ENCODE data around the gene APC. TPM values are rescaled to one million over a fixed set of nuclear protein-coding genes. Genes with fewer than 3 reads are reported as not detected.

APC gene
- total RNA-seq, 2 experiments from 2014 or later, result 21.8 to 22.8 TPM

DNA sequence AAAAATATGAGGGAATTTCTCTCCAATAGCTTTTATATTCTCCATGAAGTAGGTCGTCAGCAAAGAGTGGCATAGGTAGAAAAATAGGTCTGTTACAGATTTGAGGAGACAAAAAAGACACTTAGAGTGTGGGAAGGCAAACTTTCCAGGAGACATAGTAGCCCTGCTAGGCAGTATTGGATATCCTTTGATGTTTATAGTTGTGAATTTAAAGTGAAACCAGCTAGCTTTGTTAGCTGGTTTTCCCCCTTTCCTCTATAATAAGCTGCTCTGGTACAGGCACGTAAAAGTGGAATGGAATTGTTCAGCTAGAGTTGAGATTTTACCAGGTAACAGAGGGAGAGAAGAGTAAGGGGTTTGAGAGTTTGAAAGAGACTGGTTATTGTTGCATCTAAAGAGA is 17.1 kb upstream of the APC start:
- no peak overlapping the region for H3K4me3 Mint-ChIP-seq
- H3K4me1 Mint-ChIP-seq (ENCODE audit: low read depth), result peaks cover 83% of the 10 kb centered on the region
- ATAC-seq (ENCODE audit: poor library complexity), result no peak

GRCh38 chr5:112724901-112725300 is 12.8 kb upstream of the APC start:
- POLR2A ChIA-PET, result interaction anchor here (0.7 to 1.7 kb wide), 2 partner anchors 16 to 18 kb away, joined by 4 to 5 read pairs; no protein-coding TSS in a partner anchor
- CTCF ChIA-PET, result interaction anchor here (1.7 kb wide), 1 partner anchor 17 kb away, joined by 4 read pairs; no protein-coding TSS in a partner anchor
- Mint-ChIP-seq H3K36me3 (ENCODE audit: low read depth) (no peaks in the 10 kb centered on the region), H3K9me3 (no peaks in the 10 kb centered on the region), H3K27me3 (no peaks in the 10 kb centered on the region), H3K4me3 (no peak overlapping the region), H3K4me1 (ENCODE audit: low read depth) (peaks cover 71% of the 10 kb centered on the region), H3K27ac (no peak overlapping the region)
- Histone ChIP-seq H3K27ac (ENCODE audit: low read depth in 1 of 2, low read length in 2 of 2) (no peak overlapping the region), H3K9me3 (ENCODE audit: control insufficient read depth in 1 of 2, insufficient read depth in 1 of 2, low read length in 2 of 2) (peaks cover 0 to 3% of the 10 kb centered on the region in 2 experiments), H3K27me3 (ENCODE audit: control insufficient read depth in 1 of 2, insufficient read depth in 2 of 2, low read length in 2 of 2) (no peaks in the 10 kb centered on the region), H3K4me3 (ENCODE audit: low read length) (no peak overlapping the region), H3K36me3 (ENCODE audit: insufficient read depth, low read length) (no peaks in the 10 kb centered on the region), H3K4me1 (ENCODE audit: insufficient read depth, low read length) (no peaks in the 10 kb centered on the region)
- intact Hi-C loops (cut with DNase I, micrococcal nuclease), result no loop called here
- TF ChIP-seq, protein P1, sequence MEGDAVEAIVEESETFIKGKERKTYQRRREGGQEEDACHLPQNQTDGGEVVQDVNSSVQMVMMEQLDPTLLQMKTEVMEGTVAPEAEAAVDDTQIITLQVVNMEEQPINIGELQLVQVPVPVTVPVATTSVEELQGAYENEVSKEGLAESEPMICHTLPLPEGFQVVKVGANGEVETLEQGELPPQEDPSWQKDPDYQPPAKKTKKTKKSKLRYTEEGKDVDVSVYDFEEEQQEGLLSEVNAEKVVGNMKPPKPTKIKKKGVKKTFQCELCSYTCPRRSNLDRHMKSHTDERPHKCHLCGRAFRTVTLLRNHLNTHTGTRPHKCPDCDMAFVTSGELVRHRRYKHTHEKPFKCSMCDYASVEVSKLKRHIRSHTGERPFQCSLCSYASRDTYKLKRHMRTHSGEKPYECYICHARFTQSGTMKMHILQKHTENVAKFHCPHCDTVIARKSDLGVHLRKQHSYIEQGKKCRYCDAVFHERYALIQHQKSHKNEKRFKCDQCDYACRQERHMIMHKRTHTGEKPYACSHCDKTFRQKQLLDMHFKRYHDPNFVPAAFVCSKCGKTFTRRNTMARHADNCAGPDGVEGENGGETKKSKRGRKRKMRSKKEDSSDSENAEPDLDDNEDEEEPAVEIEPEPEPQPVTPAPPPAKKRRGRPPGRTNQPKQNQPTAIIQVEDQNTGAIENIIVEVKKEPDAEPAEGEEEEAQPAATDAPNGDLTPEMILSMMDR (IDR thresholded peaks at IDR 0.05), result no peak
- DNase-seq (no peak), ATAC-seq (ENCODE audit: poor library complexity) (no peak)

More for the DNA sequence above, 17.1 kb upstream of the APC start:
- Histone ChIP-seq H3K9me3 (ENCODE audit: control insufficient read depth in 1 of 2, insufficient read depth in 1 of 2, low read length in 2 of 2) (no peaks in the 10 kb centered on the region), H3K27me3 (ENCODE audit: control insufficient read depth in 1 of 2, insufficient read depth in 2 of 2, low read length in 2 of 2) (no peaks in the 10 kb centered on the region), H3K27ac (ENCODE audit: low read depth in 1 of 2, low read length in 2 of 2) (no peak overlapping the region), H3K4me3 (ENCODE audit: low read length) (no peak overlapping the region), H3K36me3 (ENCODE audit: insufficient read depth, low read length) (no peaks in the 10 kb centered on the region), H3K4me1 (ENCODE audit: insufficient read depth, low read length) (peaks cover 3% of the 10 kb centered on the region)
- no peak for DNase-seq
- H3K9me3 Mint-ChIP-seq, result no peaks in the 10 kb centered on the region
- CTCF ChIA-PET, result interaction anchor here (1.5 kb wide), 1 partner anchor 19 kb away, joined by 3 read pairs; no protein-coding TSS in a partner anchor
- H3K27ac Mint-ChIP-seq, result peak overlapping the region; percentile 3
- TF ChIP-seq, protein P1 (IDR thresholded peaks at IDR 0.05), result no peak
- no peaks in the 10 kb centered on the region for H3K27me3 Mint-ChIP-seq
- POLR2A ChIA-PET, result interaction anchor here (1.0 to 1.2 kb wide), 2 partner anchors 9 to 13 kb away, joined by 3 to 5 read pairs; no protein-coding TSS in a partner anchor
- intact Hi-C loops (cut with DNase I, micrococcal nuclease), result no loop called here
- peaks cover 6% of the 10 kb centered on the region for H3K36me3 Mint-ChIP-seq (ENCODE audit: low read depth)

DNA sequence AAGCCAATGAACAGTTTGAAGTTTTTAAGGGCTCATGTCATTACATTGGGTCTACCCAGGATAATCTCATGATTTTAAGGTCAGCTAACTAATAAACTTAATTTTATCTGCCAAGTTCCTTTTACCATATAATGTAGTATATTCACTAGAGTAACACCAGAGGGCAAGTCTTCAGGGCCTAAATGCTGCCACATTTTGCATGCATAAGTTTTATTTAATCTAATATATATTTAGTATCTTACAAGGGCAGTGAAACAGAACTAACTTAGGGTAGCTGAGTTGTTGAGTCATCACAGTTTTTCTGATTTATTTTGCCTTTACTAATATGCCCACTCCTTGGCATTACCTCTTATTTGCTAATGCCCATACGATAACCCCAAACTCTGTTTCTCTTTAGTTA is 8.1 kb upstream of the APC start:
- no peaks in the 10 kb centered on the region for H3K4me1 ChIP-seq (ENCODE audit: insufficient read depth, low read length)
- no peaks in the 10 kb centered on the region for H3K27me3 ChIP-seq (ENCODE audit: control insufficient read depth in 1 of 2, insufficient read depth in 2 of 2, low read length in 2 of 2)
- TF ChIP-seq, protein P1 (IDR thresholded peaks at IDR 0.05), result no peak
- H3K4me3 ChIP-seq (ENCODE audit: low read length), result no peak overlapping the region
- H3K9me3 ChIP-seq (ENCODE audit: control insufficient read depth in 1 of 2, insufficient read depth in 1 of 2, low read length in 2 of 2), result peaks cover 0 to 3% of the 10 kb centered on the region in 2 experiments
- H3K36me3 ChIP-seq (ENCODE audit: insufficient read depth, low read length), result no peaks in the 10 kb centered on the region
- H3K27ac ChIP-seq (ENCODE audit: low read depth in 1 of 2, low read length in 2 of 2), result no peak overlapping the region
- ATAC-seq (ENCODE audit: poor library complexity), result no peak
- Mint-ChIP-seq H3K9me3 (no peaks in the 10 kb centered on the region), H3K4me3 (no peak overlapping the region), H3K36me3 (ENCODE audit: low read depth) (no peaks in the 10 kb centered on the region), H3K27me3 (no peaks in the 10 kb centered on the region), H3K4me1 (ENCODE audit: low read depth) (peaks cover 52% of the 10 kb centered on the region), H3K27ac (no peak overlapping the region)
- POLR2A ChIA-PET, result no interaction called here
- intact Hi-C loops (cut with DNase I, micrococcal nuclease), result no loop called here
- DNase-seq, result no peak
- CTCF ChIA-PET, result no interaction called here

Measured in CD4-positive, alpha-beta T cell (primary cell).